ENCODE data around the gene TMEM253. TPM values are rescaled to one million over a fixed set of nuclear protein-coding genes. Genes with fewer than 3 reads are reported as not detected.

The TMEM253 gene
- total RNA-seq = under 1 TPM in 1 of 2 donors, not detected in 1; 0.25 TPM

DNA sequence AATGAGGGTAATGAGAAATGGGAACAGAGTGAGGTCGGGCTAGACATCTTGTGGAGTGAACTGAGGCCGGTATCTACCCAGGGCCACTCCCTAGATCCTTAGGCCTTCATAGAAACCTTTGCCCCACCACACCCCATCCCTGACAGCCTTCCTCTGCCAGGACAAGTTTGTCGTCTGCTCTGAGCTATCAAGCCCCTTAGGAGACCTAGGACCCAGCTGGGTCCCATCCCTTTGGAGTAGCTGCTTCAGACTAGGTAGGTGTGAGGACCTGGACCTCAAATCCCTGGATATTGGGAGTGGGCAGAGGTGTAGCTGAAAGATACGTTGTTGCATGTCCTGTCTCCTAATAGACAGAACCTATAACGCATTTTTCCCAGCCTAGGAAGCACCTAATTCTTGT lies at the start of gene TMEM253:
Gene TMEM253 (plus strand): TSS at position 136 of the 400 bp plus-strand sequence. CDS start 278 bp downstream, outside the sequence.
- no peak for DNase-seq (ENCODE audit: low spot score in 2 of 2)
- Mint-ChIP-seq H3K27ac (peak within 1 kb of the TSS; percentile 69 to 99), H3K9me3 (no peaks in the 10 kb centered on the region), H3K36me3 (peaks cover 6 to 13% of the 10 kb centered on the region in 2 donors)
- no peak for ATAC-seq

DNA sequence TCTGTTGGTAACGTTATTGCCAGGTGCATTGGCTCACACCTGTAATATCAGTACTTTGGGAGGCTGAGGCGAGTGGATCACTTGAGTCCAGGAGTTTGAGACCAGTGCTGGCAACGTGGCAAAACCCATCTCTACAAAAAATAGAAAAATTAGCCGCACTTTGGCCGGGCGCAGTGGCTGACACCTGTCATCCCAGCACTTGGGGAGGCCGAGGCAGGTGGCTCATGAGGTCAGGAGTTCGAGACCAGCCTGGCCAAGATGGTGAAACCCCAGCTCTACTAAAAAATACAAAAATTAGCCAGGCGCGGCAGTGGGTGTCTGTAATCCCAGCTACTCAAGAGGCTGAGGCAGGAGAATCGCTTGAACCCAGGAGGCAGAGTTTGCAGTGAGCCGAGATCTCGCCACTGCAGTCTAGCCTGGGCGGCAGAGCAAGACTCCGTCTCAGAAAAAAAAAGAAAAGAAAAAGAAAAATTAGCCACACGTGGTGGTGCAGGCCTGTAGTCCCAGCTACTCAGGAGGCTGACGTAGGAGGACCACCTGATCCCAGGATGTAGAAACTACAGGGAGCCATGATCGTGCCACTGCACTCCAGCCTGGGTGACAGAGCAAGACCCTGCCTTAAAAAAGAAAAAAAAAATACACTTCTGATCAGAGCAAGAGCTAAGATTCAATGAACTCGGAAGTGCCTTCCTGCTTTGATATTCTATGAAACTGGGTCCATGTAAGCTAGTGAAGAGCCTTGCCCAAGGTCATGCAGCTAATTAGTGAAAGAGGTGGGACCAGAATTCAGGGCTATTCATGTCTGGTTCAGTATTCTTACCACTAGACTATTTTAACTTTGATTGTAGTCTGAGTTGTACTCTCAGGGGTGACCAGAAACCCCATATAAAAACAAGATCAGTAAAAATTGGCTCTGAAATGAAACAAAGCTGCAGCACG lies 47.4 kb upstream of the TMEM253 start:
- DNase-seq (ENCODE audit: low spot score in 2 of 2) (no peak), ATAC-seq (no peak)
- Mint-ChIP-seq H3K36me3 (no peaks in the 10 kb centered on the region), H3K9me3 (no peaks in the 10 kb centered on the region), H3K27ac (no peak overlapping the region)

DNA sequence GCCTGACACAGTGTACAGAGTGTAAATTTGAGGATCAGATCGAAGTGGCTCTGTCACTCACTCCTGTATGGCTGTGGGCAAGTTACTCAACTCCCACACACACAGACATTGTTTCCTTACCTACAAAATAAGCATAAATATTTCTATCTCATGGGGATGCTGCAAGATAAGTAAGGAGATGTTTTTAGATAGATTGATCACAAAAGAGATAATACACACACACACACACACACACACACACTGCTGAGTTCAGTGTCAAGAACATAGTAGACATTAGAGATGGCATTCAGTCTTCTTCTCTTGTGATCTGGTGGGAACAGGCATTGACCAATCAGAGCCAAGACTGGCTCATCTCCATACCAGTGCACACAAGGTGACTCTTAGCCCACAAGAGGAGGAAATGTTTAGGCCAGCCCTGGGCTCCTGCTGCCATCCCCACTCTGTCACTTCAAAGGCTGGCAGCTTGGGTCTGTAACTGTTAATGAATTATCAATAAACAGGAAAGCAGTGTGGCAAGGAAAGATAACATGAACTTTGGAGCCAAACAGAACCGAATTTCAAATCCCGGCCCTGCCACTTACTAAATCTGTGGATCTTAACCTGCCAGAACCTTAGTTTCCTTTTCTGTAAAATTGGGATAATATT lies 46.6 kb upstream of the TMEM253 start:
- DNase-seq (ENCODE audit: low spot score in 2 of 2) = no peak
- H3K9me3 Mint-ChIP-seq = no peaks in the 10 kb centered on the region
- ATAC-seq = peak; percentile 41 to 50

DNA sequence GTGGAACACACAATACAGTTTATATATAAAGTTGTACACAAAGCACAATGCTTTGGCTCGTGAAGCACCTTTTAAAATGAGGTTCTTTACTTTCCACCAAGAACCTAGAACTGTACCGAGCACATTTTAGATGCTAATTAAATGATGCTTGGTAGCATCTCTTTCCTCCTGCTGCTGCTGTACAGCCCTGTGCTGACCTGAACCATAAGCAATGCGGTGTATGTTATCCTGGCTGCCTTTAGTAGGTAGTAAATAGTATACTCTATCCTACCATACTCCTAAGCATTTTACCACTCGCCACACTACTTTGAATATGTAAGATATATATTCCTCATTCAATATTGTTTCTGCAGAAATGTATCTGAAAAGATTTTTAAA lies 46.1 kb upstream of the TMEM253 start:
- DNase-seq (ENCODE audit: low spot score in 2 of 2) = no peak
- no peak for ATAC-seq

More for the DNA sequence above, 46.6 kb upstream of the TMEM253 start:
- Mint-ChIP-seq H3K27ac (no peak overlapping the region), H3K36me3 (no peaks in the 10 kb centered on the region)

DNA sequence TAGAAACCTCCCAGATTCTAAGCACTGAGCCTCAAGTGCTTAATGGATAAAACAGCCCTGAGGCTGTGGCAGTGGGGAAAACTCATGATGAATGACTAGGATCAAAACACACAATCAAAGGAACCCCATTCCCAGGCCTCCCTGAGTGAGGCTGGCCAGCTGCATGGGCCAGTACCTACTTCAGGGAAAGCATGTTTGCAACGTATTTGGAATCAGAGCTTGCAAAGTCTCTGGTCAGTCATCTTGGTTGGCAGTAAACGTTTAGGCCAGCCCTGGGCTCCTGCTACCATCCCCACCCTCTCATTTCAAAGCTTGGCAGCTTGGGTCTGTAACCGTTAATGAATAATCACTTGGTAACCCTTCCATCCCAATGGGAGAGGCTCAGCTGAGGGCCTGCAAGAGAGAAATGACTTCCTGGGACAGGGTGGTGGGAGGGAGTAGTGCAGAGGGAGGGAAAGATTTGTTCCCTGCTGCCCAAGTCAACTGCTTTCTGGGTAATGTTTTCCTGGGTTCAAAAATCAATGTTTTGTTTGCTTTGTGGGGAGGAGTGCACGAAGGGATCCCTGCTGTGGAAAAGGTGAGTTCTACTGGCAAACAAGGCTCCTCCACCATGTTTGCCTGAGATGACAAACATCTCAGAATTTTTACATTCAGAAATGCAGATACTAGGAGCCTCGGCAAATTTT lies 45.3 kb upstream of the TMEM253 start:
- Mint-ChIP-seq H3K36me3 (no peaks in the 10 kb centered on the region), H3K27ac (no peak overlapping the region), H3K9me3 (no peaks in the 10 kb centered on the region)
- no peak for DNase-seq (ENCODE audit: low spot score in 2 of 2)
- no peak for ATAC-seq

More for the DNA sequence above, 46.1 kb upstream of the TMEM253 start:
- Mint-ChIP-seq H3K9me3 (no peaks in the 10 kb centered on the region), H3K36me3 (no peaks in the 10 kb centered on the region), H3K27ac (no peak overlapping the region)

DNA sequence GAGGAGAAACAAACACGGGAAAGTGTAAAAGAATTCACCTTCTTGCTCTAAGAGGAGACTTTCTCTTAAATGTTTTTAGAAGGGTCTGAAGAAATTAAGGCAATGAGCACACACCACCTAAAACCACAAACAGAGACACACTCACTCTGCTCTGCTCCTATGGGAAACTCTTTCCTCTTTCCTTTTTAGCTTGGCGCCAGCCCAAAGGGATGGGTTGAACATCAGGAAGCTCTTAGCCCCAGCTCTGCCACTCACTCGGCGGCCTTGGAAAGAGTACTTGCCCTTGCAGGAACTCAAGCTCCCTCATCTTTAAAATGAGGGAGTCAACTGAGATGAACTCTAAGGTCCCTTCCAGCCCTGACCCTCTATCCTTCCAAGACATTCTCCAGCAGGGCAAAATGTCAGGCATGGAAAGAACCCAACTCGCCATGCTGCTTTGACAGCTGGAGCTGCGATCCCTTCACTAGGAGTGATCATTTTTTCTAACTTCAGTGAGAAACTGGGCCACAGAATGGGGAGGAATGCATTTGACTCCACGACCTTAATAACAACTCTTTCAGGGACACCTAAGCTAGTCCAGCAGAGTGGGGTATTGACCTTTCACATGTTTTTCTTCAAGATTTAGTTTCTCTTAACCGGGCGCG lies 44.2 kb upstream of the TMEM253 start:
- Mint-ChIP-seq H3K9me3 (no peaks in the 10 kb centered on the region), H3K36me3 (no peaks in the 10 kb centered on the region), H3K27ac (no peak overlapping the region)
- ATAC-seq (no peak), DNase-seq (ENCODE audit: low spot score in 2 of 2) (no peak)

DNA sequence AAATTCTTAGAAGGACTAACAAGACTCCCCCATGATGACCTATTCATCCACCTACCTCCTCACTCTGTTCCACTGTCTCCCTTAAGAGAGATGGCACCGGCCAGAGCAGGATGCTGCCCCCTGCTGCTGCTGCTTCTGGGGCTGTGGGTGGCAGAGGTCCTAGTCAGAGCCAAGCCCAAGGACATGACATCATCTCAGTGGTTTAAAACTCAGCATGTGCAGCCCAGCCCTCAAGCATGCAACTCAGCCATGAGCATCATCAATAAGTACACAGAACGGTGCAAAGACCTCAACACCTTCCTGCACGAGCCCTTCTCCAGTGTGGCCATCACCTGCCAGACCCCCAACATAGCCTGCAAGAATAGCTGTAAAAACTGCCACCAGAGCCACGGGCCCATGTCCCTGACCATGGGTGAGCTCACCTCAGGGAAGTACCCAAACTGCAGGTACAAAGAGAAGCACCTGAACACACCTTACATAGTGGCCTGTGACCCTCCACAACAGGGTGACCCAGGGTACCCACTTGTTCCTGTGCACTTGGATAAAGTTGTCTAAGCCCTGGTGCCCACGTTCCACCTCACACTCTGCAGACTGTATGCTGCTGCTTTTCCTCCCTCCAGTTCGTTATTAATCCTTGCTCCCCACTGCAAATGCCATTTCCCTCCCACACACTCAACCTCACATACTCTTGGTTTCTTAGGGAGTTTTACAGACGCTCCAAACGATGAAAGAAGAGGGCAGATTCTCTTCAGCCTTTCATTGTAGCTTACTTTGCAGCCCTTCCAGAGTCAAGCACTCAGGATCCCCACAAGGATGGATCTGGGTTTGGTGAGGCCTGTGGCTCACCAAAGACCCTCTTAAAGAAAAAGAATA lies 42.8 kb upstream of the TMEM253 start, which contains the start of gene RNASE8:
Gene RNASE8 (plus strand): TSS at position 20 of the 873 bp plus-strand sequence. CDS start 71 bp downstream, at position 91.
- no peak for DNase-seq (ENCODE audit: low spot score in 2 of 2)
- Mint-ChIP-seq H3K9me3 (no peaks in the 10 kb centered on the region), H3K36me3 (no peaks in the 10 kb centered on the region), H3K27ac (no peak within 1 kb of the TSS)
- ATAC-seq = peak; percentile 36 to 38

DNA sequence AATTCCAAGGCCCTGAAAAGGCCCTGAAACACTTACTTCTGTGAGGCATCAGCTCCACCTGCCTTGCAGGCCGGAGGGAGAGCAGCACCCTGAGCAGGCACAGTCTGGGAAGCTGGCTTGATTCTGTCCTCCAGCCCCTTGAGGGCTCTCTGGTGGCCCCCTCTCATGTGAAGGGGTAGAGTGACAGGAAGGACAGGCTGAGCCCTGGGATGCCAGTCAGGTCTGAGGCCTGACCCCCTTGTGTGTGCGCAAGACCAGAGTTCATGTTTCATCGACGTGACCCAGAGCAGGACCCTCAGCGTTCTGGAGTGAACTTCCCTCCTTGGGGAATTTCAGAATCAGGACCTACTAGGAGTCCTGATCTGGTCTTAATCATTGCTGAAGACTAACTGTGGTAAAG lies 42.0 kb upstream of the TMEM253 start:
- H3K36me3 Mint-ChIP-seq = no peaks in the 10 kb centered on the region
- H3K9me3 Mint-ChIP-seq = no peaks in the 10 kb centered on the region
- DNase-seq (ENCODE audit: low spot score in 2 of 2) = no peak
- ATAC-seq = no peak
- no peak overlapping the region for H3K27ac Mint-ChIP-seq

DNA sequence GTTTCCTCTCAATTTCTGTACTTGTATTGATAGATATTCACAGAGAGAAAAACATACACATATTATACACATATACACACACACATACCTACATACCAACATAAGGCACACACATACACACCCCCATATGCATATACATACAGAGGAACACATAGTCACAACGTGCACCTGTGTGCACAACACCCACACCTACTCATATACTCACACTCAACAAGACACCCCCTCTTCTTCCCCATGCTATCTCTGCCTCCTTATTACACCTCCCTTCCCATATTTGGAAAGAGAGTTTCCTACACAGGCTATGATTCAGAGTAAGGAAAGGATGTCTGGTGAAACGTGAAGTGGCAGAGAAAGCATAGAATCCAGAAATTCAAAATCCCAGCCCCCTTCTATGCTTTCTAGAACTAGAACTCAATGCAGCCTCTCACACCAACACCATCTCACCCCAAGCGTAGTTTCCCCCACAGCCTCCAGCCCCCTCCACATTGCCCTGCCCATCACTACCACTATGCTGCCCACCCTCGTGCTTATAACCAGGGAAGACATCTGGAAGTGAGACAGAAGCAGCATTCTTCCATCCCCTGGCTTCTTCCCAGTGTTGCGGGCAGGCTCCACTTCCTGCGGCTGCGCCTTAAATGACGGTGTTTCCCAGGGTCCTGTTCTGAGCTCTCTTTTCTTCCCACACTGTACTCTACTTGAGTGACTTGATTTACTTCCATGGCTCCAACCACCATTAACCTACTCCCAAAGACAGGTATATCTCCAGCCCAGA lies 40.8 kb upstream of the TMEM253 start:
- Mint-ChIP-seq H3K36me3 (no peaks in the 10 kb centered on the region), H3K27ac (no peak overlapping the region)
- ATAC-seq = no peak

DNA sequence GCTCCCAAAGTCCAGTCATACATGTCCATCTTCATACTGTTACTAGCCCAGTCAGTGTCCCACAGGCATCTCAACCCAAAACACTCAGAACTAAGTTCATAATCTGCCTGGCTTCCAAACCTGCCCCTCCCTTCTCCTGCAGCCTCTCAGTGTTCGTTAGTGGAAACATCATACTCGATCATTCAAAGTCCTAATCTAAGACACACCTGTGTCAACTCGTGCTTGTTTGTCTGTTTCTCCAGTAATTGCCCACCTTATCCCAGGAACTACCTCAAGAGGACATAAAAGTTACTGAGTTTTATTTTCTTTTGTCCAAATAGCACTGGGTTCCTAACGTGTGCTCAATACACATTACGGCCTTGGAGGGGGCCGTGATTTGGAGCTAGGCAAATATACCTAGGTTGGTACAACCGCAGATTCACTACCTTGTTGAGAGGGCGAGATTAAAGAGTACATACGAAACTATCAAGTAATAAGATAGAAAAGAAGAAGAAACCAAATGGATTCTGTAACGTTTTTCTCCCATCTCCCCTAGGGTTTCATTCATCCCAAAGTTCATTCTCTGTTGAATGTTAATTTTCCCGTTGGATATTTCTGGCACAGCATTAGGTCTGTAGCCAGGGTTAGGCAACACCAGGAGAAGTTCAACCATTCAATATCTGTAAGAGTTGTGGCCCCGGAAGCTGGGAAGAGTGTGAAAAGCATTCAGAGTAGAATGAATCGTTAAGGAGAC lies 40.1 kb upstream of the TMEM253 start:
- no peak for DNase-seq (ENCODE audit: low spot score in 2 of 2)
- Mint-ChIP-seq H3K27ac (no peak overlapping the region), H3K36me3 (no peaks in the 10 kb centered on the region), H3K9me3 (no peaks in the 10 kb centered on the region)
- no peak for ATAC-seq

More for the DNA sequence above, 40.8 kb upstream of the TMEM253 start:
- no peaks in the 10 kb centered on the region for H3K9me3 Mint-ChIP-seq
- no peak for DNase-seq (ENCODE audit: low spot score in 2 of 2)

DNA sequence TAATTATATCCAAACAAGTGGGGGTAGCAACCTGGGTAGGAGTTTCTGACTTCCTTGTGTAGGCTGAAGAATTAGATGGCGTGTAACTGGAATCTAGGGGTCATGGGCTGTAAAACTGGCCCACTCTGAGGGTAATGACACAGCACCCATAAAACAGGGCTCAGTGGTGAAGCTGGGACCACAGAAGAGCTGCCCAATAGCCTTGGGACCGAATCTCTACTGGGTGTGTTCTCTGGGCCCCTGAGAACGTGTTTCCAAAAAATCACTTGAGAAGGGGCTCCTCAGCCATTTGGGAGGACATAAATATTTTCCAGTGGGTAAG lies 39.6 kb upstream of the TMEM253 start:
- Mint-ChIP-seq H3K9me3 (no peaks in the 10 kb centered on the region), H3K36me3 (no peaks in the 10 kb centered on the region), H3K27ac (no peak overlapping the region)
- no peak for DNase-seq (ENCODE audit: low spot score in 2 of 2)
- no peak for ATAC-seq

DNA sequence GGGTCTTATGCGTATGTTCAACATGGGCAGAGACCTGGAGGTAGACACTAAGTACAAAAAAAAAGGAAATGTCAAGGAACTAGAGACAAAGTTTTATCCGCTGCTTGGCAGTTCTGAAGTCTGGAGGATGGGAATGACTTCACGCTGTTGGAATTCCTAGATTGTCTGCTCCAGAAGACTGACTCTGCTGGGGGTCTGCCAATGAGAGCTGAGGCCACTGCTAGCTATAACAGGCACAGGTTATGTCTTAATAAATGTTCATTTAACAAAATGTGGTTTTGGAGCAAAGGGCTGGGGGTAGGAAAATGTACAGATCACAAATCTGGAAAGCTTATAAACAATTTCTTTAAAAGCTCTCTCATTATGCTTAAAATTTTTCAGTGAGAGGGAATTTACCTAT lies 37.4 kb upstream of the TMEM253 start:
- no peak overlapping the region for H3K27ac Mint-ChIP-seq
- H3K9me3 Mint-ChIP-seq = no peaks in the 10 kb centered on the region
- no peaks in the 10 kb centered on the region for H3K36me3 Mint-ChIP-seq
- ATAC-seq (no peak), DNase-seq (ENCODE audit: low spot score in 2 of 2) (no peak)

DNA sequence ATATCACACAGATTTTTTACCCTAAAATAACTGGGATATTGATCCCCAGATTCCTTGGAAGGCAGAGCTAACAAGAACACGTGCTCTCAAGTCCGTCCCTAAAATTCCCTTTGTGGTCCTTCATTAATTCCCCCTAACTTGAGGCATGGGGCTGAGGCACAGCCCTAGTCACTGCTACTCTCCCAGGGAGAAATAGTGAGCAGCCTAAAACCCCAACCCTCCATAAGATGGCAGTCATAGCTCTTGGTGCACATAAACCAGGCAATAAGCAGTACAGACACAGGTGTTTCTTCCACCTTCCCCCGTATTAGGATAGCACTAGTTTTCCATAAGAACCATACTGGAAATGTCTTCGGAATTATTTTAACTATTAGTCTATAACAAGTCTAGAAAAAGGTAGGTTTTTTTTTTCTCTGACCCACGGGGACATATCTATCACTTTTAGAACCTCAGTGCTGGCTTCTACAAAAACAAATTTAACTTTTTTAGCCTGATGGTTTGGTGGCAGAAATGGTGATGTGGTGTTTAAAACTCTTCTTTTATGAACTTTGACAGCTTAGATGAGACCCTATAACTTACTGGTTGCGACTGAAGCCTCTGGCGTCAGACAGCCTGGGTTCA lies 33.9 kb upstream of the TMEM253 start:
- H3K27ac Mint-ChIP-seq = no peak overlapping the region
- H3K36me3 Mint-ChIP-seq = no peaks in the 10 kb centered on the region
- no peak for DNase-seq (ENCODE audit: low spot score in 2 of 2)
- ATAC-seq = no peak
- H3K9me3 Mint-ChIP-seq = no peaks in the 10 kb centered on the region

Data from activated naive CD4-positive, alpha-beta T cell treated with anti-CD3 and anti-CD28 coated beads, Interleukin-2, amount 50 U/mL, for 72 hours (primary cell).